ENCODE results near the gene TREH.

- TF ChIP-seq CTCF (IDR thresholded peaks at IDR 0.05; ENCODE audit: low read length) (no peak), EZH2 (optimal IDR thresholded peaks at IDR 0.05; ENCODE audit: low read depth, low read length) (no peak), EZH2phosphoT487 (IDR thresholded peaks at IDR 0.05; ENCODE audit: low read length) (no peak)
Observed at GRCh38 chr11:118608360-118609227, 70.9 kb downstream of the TREH start.
